Measurements from ENCODE around the gene SDHB.

- TF ChIP-seq ZBTB33 (IDR thresholded peaks at IDR 0.05; ENCODE audit: borderline replicate concordance, low read depth), result no peak
- no peak for TF ChIP-seq TAF1 (IDR thresholded peaks at IDR 0.05; ENCODE audit: borderline replicate concordance, low read depth, low read length)
- no peak for TF ChIP-seq CTCF (IDR thresholded peaks at IDR 0.05)
- TF ChIP-seq EZH2phosphoT487 (IDR thresholded peaks at IDR 0.05; ENCODE audit: borderline replicate concordance, low read depth), result no peak
- TF ChIP-seq EP300 (IDR thresholded peaks at IDR 0.05; ENCODE audit: borderline replicate concordance in 1 of 2, low read depth in 1 of 2, low read length in 1 of 2), result no peak
- no peak for TF ChIP-seq MXI1 (IDR thresholded peaks at IDR 0.05; ENCODE audit: low read depth, low read length)
- no peak for TF ChIP-seq FOXM1 (IDR thresholded peaks at IDR 0.05; ENCODE audit: low read depth)
- no peak for TF ChIP-seq FOXJ3 (CRISPR knock-in tag; IDR thresholded peaks at IDR 0.05)
Measured at GRCh38 chr1:17017435-17017834, 36.4 kb downstream of the SDHB start.
